ENCODE measurements around the gene ADARB2. TPM values are rescaled to one million over a fixed set of nuclear protein-coding genes. Genes with fewer than 3 reads are reported as not detected.

The ADARB2 gene
- total and polyA plus RNA-seq, 2 experiments from 2014 or later = 2.0 to 5.0 TPM

DNA sequence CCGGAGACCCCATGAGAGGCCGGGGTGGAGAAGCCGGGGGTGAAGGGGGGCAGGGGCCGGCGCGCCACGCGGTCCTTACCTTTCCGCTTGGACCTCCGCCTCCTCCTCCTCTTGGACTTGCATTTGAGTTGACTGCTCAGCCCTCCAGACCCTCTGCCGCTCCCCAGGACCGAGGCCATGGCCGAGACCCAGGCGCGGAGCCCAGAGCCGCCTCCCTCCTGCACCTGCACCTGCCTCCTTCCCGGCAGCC is 428 bp downstream of the ADARB2 start:
- Histone ChIP-seq H3K36me3 (ENCODE audit: insufficient read depth) (no peaks in the 10 kb centered on the region), H3K4me2 (peak overlapping the region; percentile 78), H3K4me3 (peak overlapping the region; percentile 65), H3K27me3 (ENCODE audit: insufficient read depth) (peaks cover 33% of the 10 kb centered on the region), H3K4me1 (ENCODE audit: insufficient read depth) (peaks cover 19% of the 10 kb centered on the region), H4K20me1 (replicated peaks; ENCODE audit: insufficient read depth) (no peaks in the 10 kb centered on the region), H3F3A (replicated peaks; ENCODE audit: low read depth) (no peaks in the 10 kb centered on the region), H3K9me2 (ENCODE audit: insufficient read depth) (no peaks in the 10 kb centered on the region), H2AFZ (peak overlapping the region; percentile 77), H3K79me2 (replicated peaks; ENCODE audit: insufficient read depth) (peaks cover 16% of the 10 kb centered on the region), H3K27ac (ENCODE audit: low read depth) (no peak overlapping the region)
- H3K9me3 Mint-ChIP-seq = no peaks in the 10 kb centered on the region
- DNase-seq (ENCODE audit: low spot score) (no peak), ATAC-seq (peak; percentile 21; the same call in 2 of the 3 replicates)
- peak overlapping the region; percentile 81 for H3K4me3 Mint-ChIP-seq
- H3K4me1 Mint-ChIP-seq = peaks cover 34% of the 10 kb centered on the region
- H3K27me3 Mint-ChIP-seq (ENCODE audit: insufficient read depth, low read depth, poor library complexity) = peaks cover 31% of the 10 kb centered on the region
- H3K27ac Mint-ChIP-seq = no peak overlapping the region
- no peaks in the 10 kb centered on the region for H3K36me3 Mint-ChIP-seq (ENCODE audit: low read depth)
- TF ChIP-seq, protein P1, sequence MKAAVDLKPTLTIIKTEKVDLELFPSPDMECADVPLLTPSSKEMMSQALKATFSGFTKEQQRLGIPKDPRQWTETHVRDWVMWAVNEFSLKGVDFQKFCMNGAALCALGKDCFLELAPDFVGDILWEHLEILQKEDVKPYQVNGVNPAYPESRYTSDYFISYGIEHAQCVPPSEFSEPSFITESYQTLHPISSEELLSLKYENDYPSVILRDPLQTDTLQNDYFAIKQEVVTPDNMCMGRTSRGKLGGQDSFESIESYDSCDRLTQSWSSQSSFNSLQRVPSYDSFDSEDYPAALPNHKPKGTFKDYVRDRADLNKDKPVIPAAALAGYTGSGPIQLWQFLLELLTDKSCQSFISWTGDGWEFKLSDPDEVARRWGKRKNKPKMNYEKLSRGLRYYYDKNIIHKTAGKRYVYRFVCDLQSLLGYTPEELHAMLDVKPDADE (IDR thresholded peaks at IDR 0.05) = no peak
- TF ChIP-seq CREB1 (CRISPR knock-in tag; IDR thresholded peaks at IDR 0.05; ENCODE audit: low read depth) (no peak), ZNF331 (CRISPR knock-in tag; IDR thresholded peaks at IDR 0.05; ENCODE audit: low read depth) (no peak), EZH2phosphoT487 (IDR thresholded peaks at IDR 0.05; ENCODE audit: unreplicated experiment) (no peak), ZNF114 (CRISPR knock-in tag; IDR thresholded peaks at IDR 0.05) (no peak), NANOG (IDR thresholded peaks at IDR 0.05; ENCODE audit: borderline replicate concordance) (no peak), JUNB (IDR thresholded peaks at IDR 0.05; ENCODE audit: unreplicated experiment) (no peak), ZNF462 (CRISPR knock-in tag; IDR thresholded peaks at IDR 0.05) (no peak), POLR2AphosphoS5 (IDR thresholded peaks at IDR 0.05; ENCODE audit: low read depth) (no peak), EZH2 (IDR thresholded peaks at IDR 0.05; ENCODE audit: low read depth, unreplicated experiment) (no peak), STAT1 (IDR thresholded peaks at IDR 0.05; ENCODE audit: unreplicated experiment) (no peak)
- TF ChIP-seq, protein P2, sequence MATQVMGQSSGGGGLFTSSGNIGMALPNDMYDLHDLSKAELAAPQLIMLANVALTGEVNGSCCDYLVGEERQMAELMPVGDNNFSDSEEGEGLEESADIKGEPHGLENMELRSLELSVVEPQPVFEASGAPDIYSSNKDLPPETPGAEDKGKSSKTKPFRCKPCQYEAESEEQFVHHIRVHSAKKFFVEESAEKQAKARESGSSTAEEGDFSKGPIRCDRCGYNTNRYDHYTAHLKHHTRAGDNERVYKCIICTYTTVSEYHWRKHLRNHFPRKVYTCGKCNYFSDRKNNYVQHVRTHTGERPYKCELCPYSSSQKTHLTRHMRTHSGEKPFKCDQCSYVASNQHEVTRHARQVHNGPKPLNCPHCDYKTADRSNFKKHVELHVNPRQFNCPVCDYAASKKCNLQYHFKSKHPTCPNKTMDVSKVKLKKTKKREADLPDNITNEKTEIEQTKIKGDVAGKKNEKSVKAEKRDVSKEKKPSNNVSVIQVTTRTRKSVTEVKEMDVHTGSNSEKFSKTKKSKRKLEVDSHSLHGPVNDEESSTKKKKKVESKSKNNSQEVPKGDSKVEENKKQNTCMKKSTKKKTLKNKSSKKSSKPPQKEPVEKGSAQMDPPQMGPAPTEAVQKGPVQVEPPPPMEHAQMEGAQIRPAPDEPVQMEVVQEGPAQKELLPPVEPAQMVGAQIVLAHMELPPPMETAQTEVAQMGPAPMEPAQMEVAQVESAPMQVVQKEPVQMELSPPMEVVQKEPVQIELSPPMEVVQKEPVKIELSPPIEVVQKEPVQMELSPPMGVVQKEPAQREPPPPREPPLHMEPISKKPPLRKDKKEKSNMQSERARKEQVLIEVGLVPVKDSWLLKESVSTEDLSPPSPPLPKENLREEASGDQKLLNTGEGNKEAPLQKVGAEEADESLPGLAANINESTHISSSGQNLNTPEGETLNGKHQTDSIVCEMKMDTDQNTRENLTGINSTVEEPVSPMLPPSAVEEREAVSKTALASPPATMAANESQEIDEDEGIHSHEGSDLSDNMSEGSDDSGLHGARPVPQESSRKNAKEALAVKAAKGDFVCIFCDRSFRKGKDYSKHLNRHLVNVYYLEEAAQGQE (IDR thresholded peaks at IDR 0.05; ENCODE audit: unreplicated experiment) = no peak
- TF ChIP-seq, protein P3, sequence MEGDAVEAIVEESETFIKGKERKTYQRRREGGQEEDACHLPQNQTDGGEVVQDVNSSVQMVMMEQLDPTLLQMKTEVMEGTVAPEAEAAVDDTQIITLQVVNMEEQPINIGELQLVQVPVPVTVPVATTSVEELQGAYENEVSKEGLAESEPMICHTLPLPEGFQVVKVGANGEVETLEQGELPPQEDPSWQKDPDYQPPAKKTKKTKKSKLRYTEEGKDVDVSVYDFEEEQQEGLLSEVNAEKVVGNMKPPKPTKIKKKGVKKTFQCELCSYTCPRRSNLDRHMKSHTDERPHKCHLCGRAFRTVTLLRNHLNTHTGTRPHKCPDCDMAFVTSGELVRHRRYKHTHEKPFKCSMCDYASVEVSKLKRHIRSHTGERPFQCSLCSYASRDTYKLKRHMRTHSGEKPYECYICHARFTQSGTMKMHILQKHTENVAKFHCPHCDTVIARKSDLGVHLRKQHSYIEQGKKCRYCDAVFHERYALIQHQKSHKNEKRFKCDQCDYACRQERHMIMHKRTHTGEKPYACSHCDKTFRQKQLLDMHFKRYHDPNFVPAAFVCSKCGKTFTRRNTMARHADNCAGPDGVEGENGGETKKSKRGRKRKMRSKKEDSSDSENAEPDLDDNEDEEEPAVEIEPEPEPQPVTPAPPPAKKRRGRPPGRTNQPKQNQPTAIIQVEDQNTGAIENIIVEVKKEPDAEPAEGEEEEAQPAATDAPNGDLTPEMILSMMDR (conservative IDR thresholded peaks at IDR 0.05; ENCODE audit: low read depth in 2 of 2) = no peak
